Mesenteric fat pad (tissue), 1 donor: ENCODE data around the gene EMC8. TPM values are rescaled to one million over a fixed set of nuclear protein-coding genes. Genes with fewer than 3 reads are reported as not detected.
A peak's percentile ranks its signal among the peaks of the same experiment; 100 is the strongest.

Source experiments
- DNase-seq: peaks from one replicate; pipeline ENCODE4 v3.0.0-alpha.2; 2020; ENCODE audit warnings: low spot score
- total RNA-seq: library from RNA; stranded (reverse); fragmentation: NEBNext Ultra II Directional; extraction: Animal tissue kit (Norgen Biotek cat#: 25700); gene quantifications from one replicate; pipeline ENCODE4 v1.2.1, GENCODE V29; 2021
- donor health status: DM: yes; HTN: yes; CAD: no.

Gene EMC8
- total RNA-seq, 1 donor from 2014 or later, result 31.5 TPM

DNA sequence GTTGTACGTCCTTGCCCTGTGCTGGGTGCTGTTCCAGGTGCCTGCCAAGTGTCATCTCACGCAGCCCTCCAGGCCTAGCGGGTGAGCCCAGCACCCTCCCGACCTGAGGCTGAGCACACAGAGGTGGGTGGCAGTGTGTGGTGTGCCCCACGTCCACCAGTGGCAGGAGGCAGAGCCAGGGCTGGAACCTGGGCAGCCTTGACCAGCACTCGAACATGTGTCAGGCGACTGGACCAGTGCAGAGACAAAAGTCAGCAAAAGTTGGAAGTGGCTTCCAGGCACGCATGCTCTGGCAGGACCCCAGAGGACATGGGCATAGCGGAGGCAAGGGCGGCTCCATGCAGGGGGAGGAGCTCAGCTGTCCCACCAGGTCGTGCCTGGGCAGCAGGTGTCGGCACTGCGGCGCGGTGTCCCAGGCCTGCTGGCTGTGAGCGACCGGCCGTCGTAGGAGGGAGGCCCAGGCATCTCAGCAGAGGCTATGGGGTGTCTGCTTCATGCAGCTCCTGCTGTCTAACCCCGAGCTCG is 35.9 kb upstream of the EMC8 start:
- DNase-seq, result no peak

GRCh38 chr16:85834741-85835140 is 35.4 kb upstream of the EMC8 start:
- DNase-seq, result no peak

DNA sequence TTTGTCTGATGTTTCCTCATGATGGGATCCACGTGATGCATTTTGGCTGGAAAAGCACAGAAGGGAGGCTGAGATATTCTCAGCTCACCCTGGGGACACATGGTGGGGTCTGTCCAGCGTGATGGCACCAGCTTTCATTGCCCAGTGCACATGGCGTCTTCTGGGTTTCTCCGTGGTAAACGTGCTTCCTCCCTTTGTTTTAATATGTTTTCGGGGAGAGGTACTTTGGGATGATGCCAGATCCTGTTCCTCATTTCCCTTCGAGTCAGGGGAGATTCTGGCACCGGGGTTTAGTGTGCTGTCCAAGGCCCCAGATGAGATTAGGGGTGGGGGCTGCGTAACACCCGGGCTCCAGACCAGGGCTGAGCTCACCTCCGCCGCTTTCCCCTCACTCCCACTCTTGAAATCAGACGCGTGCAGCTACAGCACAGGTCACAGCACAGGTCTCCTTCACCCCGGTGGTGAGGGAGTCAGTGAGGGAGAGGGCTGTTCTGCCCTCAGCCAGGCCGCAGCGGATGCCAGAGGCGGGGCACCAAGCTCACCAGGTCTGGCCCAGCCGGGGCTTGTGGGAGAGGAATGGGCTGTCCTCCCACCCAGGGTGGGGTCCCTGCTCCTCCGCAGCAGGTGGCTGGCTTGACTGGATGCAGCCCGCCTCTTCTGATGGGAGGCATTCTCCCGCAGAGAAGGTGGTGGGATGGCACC is 34.0 kb upstream of the EMC8 start:
- DNase-seq, result no peak

- no peak for DNase-seq
These were observed 33.4 kb upstream of the EMC8 start for GRCh38 chr16:85832570-85833218.

GRCh38 chr16:85830821-85831220 is 31.5 kb upstream of the EMC8 start:
- no peak for DNase-seq

- no peak for DNase-seq
These were observed 30.6 kb upstream of the EMC8 start for GRCh38 chr16:85829751-85830445.

- DNase-seq, result no peak
These were observed 29.9 kb upstream of the EMC8 start for GRCh38 chr16:85829171-85829719.

GRCh38 chr16:85828166-85828565 is 28.8 kb upstream of the EMC8 start:
- no peak for DNase-seq

GRCh38 chr16:85826686-85827247 is 27.4 kb upstream of the EMC8 start:
- no peak for DNase-seq

DNA sequence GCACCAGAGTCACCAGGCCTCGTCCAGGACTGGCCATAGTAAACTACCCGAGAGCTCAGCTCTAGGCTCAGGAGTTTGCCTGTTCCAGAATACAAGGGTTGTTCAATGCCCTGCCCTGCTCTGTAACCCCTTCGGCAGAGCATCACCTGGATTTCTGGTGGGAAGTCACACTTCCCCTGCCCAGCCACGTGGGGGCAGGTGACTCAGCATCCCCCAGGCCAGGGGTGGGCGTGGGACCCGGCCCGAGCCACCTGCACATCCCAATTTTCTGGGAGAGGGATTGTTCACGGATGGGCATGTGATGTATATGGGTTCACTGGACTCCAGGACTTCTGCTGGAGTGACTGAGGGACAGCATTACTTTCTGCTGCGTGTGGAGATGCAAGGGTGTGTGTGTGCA is 26.0 kb upstream of the EMC8 start:
- DNase-seq, result no peak

DNA sequence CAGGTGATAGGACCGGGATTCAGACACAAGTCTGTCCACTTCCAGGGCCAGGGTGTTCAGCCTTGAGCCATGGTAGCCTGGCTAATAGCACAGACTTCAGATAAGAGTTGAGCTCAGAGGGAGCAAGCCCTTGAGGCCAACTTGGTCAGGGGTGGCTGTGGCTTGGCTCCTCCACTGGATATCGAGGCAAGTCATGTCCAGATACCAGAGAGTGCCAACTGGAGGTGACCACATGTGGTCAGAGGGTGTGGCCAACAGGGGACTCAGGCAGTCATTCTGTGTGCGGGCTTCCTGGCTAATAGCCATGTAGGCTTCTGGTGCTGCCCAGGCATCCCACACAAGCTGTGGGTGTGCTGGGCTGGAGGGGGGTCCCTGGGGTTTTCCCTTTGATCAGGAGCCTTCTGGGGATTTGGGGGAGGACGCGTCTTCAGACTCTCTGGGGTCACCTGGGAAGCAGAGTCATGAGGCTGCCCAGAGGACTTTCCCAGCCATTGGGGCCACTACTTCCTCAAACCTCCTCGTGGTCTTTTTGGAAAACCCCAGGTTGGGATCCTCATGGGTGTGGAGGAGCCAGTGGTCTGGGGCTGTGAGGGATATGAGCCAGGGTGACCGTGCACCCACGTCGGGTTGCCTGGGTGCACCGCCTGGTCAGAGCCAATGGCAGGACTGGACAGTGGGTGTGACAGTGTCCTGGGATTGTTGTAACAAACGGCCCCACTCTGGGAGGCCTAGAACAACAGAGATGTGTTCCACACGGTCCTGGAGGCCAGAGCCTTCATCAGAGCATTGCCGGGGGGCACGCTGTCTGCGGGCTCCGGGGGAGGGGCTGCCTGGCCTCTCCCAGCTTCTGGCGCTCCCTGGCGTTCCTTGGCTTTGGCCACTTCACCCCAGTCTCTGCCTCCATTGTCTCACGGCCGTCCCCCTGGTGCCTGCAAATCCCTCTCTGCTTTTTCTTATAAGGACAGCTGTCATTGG is 25.1 kb upstream of the EMC8 start:
- no peak for DNase-seq

DNA sequence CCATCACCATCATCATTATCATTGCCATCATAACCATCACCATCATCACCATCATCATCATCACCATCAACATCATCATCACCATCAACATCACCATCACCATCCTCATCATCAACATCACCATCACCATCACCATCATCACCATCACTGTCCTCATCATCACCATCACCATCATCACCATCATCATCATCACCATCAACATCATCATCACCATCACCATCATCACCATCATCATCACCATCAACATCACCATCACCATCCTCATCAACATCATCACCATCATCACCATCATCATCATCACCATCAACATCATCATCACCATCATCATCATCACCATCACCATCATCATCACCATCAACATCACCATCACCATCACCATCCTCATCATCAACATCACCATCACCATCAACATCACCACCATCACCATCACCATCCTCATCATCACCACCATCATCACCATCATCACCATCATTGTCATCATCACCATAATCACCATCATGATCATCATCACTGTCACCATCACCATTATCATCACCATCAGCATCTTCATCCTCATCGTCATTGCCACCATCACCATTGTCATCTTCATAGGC is 24.1 kb upstream of the EMC8 start:
- no peak for DNase-seq

GRCh38 chr16:85822145-85822544 is 22.8 kb upstream of the EMC8 start:
- no peak for DNase-seq

DNA sequence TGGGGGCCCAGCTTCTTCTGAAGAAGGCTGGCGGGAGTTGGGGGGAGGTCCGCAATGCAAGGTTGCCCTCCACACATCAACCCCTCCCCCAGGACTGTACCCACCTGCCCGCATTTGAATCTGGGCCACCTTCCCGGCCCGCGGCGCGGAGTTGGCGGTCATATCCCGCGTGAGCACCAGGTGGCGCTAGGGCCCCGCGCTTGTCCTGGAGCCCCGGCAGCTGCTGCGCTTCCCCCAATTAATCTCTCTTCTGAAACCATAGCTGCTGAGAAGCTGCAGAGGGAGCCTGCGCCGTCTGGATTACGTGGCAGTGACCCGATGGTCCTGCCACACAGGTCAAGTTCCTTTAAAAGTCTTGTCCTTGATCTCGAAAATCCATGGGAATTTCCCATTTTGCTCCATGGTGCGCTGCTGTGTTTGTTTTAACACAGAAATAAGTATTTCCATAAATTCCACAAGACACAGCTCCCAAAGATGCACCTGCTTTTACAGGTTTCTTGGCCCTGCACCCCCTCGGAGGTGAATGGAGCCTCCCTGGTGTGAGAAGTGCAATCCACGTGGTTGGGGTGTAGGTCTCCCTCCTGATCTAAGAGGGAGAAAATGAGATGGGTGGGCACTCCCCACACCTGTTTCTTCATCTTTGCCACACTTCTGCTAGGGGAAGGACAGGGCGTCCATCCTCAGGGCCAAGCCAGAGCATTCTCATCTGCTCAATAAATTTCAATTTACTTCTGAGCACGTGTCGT is 22.2 kb upstream of the EMC8 start:
- DNase-seq, result peak; percentile 95

DNA sequence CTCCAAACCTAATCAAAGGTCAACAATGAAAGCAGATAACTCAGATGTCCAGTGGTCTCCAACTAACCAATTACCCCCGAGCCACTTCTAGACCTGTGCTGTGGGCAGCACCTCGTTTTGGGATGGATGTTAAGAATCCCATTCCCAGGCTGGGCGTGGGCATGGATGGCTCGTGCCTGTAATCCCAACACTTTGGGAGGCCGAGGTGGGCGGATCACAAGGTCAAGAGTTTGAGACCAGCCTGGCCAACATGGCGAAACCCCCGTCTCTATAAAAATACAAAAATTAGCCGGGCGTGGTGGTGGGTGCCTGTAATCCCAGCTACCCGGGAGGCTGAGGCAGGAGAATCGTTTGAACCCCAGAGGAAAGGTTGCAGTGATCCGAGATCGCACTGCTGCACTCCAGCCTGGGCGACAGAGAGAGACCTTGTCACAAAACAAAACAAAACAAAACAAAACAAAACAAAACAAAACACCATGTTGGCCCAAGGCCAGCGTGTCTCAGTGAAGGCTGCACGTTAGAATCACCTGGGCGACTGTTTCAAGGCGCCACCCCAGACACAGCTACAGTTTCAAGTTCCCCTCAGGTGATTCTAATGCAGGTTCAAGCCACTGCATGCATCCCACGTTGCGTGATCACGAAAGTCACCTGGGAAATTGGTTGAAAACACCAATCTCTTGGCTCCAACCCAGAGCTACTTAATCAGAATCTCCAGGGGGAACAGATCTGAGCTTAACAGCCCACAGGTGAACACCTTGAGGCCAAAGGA is 21.4 kb upstream of the EMC8 start:
- DNase-seq, result peak; percentile 55

DNA sequence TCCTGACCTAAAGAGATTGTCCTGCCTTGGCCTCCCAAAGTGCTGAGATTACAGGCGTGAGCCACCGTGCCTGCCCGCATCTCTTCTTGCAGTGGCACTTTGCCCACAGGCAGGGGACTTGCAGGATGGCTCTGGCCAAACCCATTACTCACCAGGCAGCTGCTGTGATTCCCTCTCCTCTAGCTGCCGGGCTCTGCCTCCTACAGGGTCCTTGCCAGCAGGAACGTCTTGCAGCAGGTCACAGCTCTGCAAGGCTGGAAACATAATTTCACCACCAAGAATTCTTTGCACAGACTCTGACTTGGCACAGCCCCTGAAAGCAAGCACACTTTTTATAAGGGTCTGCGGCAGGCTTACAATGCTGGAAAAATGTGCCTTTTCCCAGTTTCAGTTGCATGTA is 20.4 kb upstream of the EMC8 start:
- peak; percentile 41 for DNase-seq

GRCh38 chr16:85819245-85819644 is 19.9 kb upstream of the EMC8 start:
- DNase-seq, result peak; percentile 90

DNA sequence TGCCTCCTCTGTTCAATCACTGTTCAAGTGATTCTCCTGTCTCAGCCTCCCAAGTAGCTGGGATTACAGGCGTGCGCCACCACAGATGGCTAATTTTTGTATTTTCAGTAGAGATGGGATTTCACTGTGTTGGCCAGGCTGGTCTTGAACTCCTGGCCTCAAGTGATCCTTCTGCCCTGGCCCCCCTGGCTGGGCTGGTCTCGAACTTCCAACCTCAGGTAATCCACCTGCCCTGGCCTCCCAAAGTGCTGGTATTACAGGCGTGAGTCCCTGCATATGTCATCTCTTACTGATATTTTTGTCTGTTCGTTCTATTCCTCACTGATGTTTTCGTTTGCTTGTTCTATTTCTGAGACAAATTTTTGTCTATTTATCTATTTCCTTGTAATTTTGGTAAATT is 17.9 kb upstream of the EMC8 start:
- DNase-seq, result peak; percentile 51

DNA sequence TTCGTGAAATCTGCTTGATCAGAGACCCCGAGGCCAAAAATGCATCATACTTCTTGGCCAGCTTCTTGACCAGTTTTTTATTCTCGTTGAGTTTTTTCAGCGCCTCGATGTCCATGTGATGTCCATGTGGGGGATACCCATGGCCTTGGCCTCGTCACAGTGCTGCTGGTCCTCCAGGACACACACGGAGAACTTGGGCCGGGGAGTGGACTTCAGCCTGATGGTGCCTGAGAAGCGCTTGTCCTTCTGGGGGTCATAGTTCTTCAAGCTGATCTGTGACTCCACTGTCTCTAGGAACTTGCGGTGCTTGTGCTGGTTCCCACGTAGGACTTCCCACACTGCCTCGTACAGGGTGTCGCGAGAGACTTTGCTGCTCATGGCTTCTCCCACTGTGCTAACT is 16.8 kb upstream of the EMC8 start:
- DNase-seq, result peak; percentile 51
